ENCODE data around the gene ATP4A.
A peak's percentile ranks its signal among the peaks of the same experiment; 100 is the strongest.

ATP4A gene

GRCh38 chr19:35543280-35544109, 20.0 kb downstream of the ATP4A start:
- TF ChIP-seq EZH2phosphoT487 (IDR thresholded peaks at IDR 0.05; ENCODE audit: borderline replicate concordance) (no peak), CTCF (conservative IDR thresholded peaks at IDR 0.05; ENCODE audit: low read length) (no peak)
- H3F3A ChIP-seq (ENCODE audit: low read depth) = no peaks in the 10 kb centered on the region
- no peaks in the 10 kb centered on the region for H3K9me2 ChIP-seq (replicated peaks; ENCODE audit: low read depth, low read length)
- peaks cover 40% of the 10 kb centered on the region for H3K79me2 ChIP-seq (ENCODE audit: insufficient read depth, low read length)
- H3K27me3 ChIP-seq (ENCODE audit: insufficient read depth, low read length, poor library complexity, severe bottlenecking) = no peaks in the 10 kb centered on the region
- no peaks in the 10 kb centered on the region for H4K20me1 ChIP-seq (ENCODE audit: insufficient read depth, low read length, poor library complexity, severe bottlenecking)
- H2AFZ ChIP-seq (ENCODE audit: low read length) = no peak overlapping the region
- peak overlapping the region; percentile 99 for H3K9ac ChIP-seq (ENCODE audit: low read depth, low read length, poor library complexity, severe bottlenecking)
- no peaks in the 10 kb centered on the region for H3K9me3 ChIP-seq (ENCODE audit: insufficient read depth, low read depth, low read length)
- no peaks in the 10 kb centered on the region for H3K36me3 ChIP-seq (ENCODE audit: insufficient read depth, low read length)
- H3K4me2 ChIP-seq (ENCODE audit: low read depth, low read length, poor library complexity, severe bottlenecking) = peak overlapping the region; percentile 92
- peaks cover 40% of the 10 kb centered on the region for H3K4me1 ChIP-seq (ENCODE audit: insufficient read depth, low read length, poor library complexity, severe bottlenecking)
- peak overlapping the region; percentile 99 for H3K4me3 ChIP-seq (ENCODE audit: low read length, poor library complexity, severe bottlenecking)

DNA sequence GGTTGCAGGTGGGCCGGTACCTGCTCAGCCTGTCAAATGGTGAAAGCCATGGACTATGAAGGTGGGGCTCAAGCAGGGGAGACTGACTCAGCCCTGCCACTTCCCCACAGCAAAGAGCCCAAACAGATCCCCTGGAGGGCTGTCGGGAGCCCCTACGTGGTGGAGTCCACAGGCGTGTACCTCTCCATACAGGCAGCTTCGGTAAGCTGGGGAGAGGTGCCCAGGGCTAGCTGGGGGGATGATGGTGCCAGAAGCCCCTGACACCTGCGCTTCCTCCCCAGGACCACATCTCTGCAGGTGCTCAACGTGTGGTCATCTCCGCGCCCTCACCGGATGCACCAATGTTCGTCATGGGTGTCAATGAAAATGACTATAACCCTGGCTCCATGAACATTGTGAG, 21.2 kb downstream of the ATP4A start:
- Histone ChIP-seq H3K4me1 (ENCODE audit: insufficient read depth, low read length, poor library complexity, severe bottlenecking) (peaks cover 40% of the 10 kb centered on the region), H3F3A (ENCODE audit: low read depth) (no peaks in the 10 kb centered on the region), H3K4me3 (ENCODE audit: low read length, poor library complexity, severe bottlenecking) (no peak overlapping the region), H3K9me3 (ENCODE audit: insufficient read depth, low read depth, low read length) (no peaks in the 10 kb centered on the region), H2AFZ (ENCODE audit: low read length) (no peak overlapping the region), H3K4me2 (ENCODE audit: low read depth, low read length, poor library complexity, severe bottlenecking) (no peak overlapping the region), H3K9ac (ENCODE audit: low read depth, low read length, poor library complexity, severe bottlenecking) (no peak overlapping the region), H4K20me1 (ENCODE audit: insufficient read depth, low read length, poor library complexity, severe bottlenecking) (no peaks in the 10 kb centered on the region), H3K9me2 (replicated peaks; ENCODE audit: low read depth, low read length) (no peaks in the 10 kb centered on the region), H3K79me2 (ENCODE audit: insufficient read depth, low read length) (peaks cover 40% of the 10 kb centered on the region), H3K27me3 (ENCODE audit: insufficient read depth, low read length, poor library complexity, severe bottlenecking) (no peaks in the 10 kb centered on the region), H3K36me3 (ENCODE audit: insufficient read depth, low read length) (no peaks in the 10 kb centered on the region)
- TF ChIP-seq CTCF (conservative IDR thresholded peaks at IDR 0.05; ENCODE audit: low read length) = no peak
- TF ChIP-seq EZH2phosphoT487 (IDR thresholded peaks at IDR 0.05; ENCODE audit: borderline replicate concordance) = no peak

GRCh38 chr19:35540356-35540927, 23.0 kb downstream of the ATP4A start:
- no peaks in the 10 kb centered on the region for H3F3A ChIP-seq (ENCODE audit: low read depth)
- TF ChIP-seq EZH2phosphoT487 (IDR thresholded peaks at IDR 0.05; ENCODE audit: borderline replicate concordance) (no peak), CTCF (conservative IDR thresholded peaks at IDR 0.05; ENCODE audit: low read length) (no peak)
- H3K9ac ChIP-seq (ENCODE audit: low read depth, low read length, poor library complexity, severe bottlenecking) = no peak overlapping the region
- H2AFZ ChIP-seq (ENCODE audit: low read length) = no peak overlapping the region
- no peaks in the 10 kb centered on the region for H3K27me3 ChIP-seq (ENCODE audit: insufficient read depth, low read length, poor library complexity, severe bottlenecking)
- no peaks in the 10 kb centered on the region for H3K36me3 ChIP-seq (ENCODE audit: insufficient read depth, low read length)
- H4K20me1 ChIP-seq (ENCODE audit: insufficient read depth, low read length, poor library complexity, severe bottlenecking) = no peaks in the 10 kb centered on the region
- H3K79me2 ChIP-seq (ENCODE audit: insufficient read depth, low read length) = peaks cover 23% of the 10 kb centered on the region
- no peak overlapping the region for H3K4me3 ChIP-seq (ENCODE audit: low read length, poor library complexity, severe bottlenecking)
- H3K9me2 ChIP-seq (replicated peaks; ENCODE audit: low read depth, low read length) = no peaks in the 10 kb centered on the region
- no peaks in the 10 kb centered on the region for H3K9me3 ChIP-seq (ENCODE audit: insufficient read depth, low read depth, low read length)
- H3K4me1 ChIP-seq (ENCODE audit: insufficient read depth, low read length, poor library complexity, severe bottlenecking) = peaks cover 33% of the 10 kb centered on the region
- no peak overlapping the region for H3K4me2 ChIP-seq (ENCODE audit: low read depth, low read length, poor library complexity, severe bottlenecking)

Data from Loucy (cell line).